Gastroesophageal sphincter (tissue), 3 donors: ENCODE data around the gene AGBL4.

ENCODE experiments used
- POLR2A ChIP-seq, 2 donors: fragments of 450-650 bp; IDR thresholded peaks; one replicate each; pipeline ENCODE4 v1.6.1; 2017; ENCODE audit warnings: antibody characterized with exemption in 2 of 2, mild to moderate bottlenecking in 2 of 2, moderate library complexity in 1 of 2
- TF ChIP-seq, protein P1 (sequence below), 4 experiments: fragments of 200-600 bp in 2 of 4; fragments of 450-650 bp in 2 of 4; sonication (generic) in 1 of 4; IDR thresholded peaks; one replicate each; pipeline ENCODE4 v1.5.1; 2017 to 2019; ENCODE audit warnings: antibody characterized with exemption in 4 of 4, mild to moderate bottlenecking in 2 of 4, moderate library complexity in 2 of 4

DNA sequence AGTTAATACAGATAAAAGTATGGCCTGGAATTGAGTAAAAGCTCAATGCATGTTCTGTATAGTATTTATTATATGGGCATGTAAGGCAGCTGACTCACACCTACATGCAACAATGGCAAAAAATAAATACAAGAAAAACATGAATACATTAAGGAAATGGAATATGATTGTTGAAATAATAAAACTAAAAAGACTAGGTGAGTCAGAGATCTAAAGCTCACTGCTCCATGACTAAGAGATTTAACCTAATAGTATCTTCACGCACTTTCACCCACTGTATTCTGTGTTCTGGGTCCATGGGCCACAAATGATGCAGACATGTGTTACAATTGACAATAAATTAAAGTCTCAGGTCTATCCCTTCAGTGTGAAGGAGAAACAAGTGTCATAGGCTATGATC is 607.0 kb downstream of the AGBL4 start:
- TF ChIP-seq, protein P1, sequence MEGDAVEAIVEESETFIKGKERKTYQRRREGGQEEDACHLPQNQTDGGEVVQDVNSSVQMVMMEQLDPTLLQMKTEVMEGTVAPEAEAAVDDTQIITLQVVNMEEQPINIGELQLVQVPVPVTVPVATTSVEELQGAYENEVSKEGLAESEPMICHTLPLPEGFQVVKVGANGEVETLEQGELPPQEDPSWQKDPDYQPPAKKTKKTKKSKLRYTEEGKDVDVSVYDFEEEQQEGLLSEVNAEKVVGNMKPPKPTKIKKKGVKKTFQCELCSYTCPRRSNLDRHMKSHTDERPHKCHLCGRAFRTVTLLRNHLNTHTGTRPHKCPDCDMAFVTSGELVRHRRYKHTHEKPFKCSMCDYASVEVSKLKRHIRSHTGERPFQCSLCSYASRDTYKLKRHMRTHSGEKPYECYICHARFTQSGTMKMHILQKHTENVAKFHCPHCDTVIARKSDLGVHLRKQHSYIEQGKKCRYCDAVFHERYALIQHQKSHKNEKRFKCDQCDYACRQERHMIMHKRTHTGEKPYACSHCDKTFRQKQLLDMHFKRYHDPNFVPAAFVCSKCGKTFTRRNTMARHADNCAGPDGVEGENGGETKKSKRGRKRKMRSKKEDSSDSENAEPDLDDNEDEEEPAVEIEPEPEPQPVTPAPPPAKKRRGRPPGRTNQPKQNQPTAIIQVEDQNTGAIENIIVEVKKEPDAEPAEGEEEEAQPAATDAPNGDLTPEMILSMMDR (IDR thresholded peaks at IDR 0.05): no peak
- TF ChIP-seq POLR2A (IDR thresholded peaks at IDR 0.05): no peak
